Spleen (tissue), 11 donors: ENCODE data around the gene SLC26A6. TPM values are rescaled to one million over a fixed set of nuclear protein-coding genes. Genes with fewer than 3 reads are reported as not detected.

ENCODE experiments used
- DNase-seq: peaks from one replicate; pipeline ENCODE4 v3.0.0-alpha.2; 2020
- H3K27ac ChIP-seq, 8 donors: fragments of 200-600 bp; sonication (generic) in 7 of 8; 1 replicate in 4 of 8; 2 replicates in 4 of 8; pipeline versions ENCODE4 v1.5.0 to v1.8.0; 2016 to 2021; ENCODE audit warnings: inconsistent platforms in 4 of 8, mild to moderate bottlenecking in 4 of 8, moderate library complexity in 1 of 8
- H3K27me3 ChIP-seq, 7 donors: fragments of 200-600 bp; sonication (generic) in 6 of 7; replicated peaks in 1 of 7; 1 replicate in 4 of 7; 2 replicates in 3 of 7; pipeline versions ENCODE4 v1.5.0 to v1.8.0; 2016 to 2021; ENCODE audit warnings: inconsistent platforms in 3 of 7, mild to moderate bottlenecking in 1 of 7
- H3K36me3 ChIP-seq, 6 donors: fragments of 200-600 bp; sonication (generic) in 5 of 6; 1 replicate in 4 of 6; 2 replicates in 2 of 6; pipeline versions ENCODE4 v1.5.0 to v1.8.0; 2016 to 2021; ENCODE audit warnings: inconsistent platforms in 2 of 6
- H3K4me1 ChIP-seq, 6 donors: fragments of 200-600 bp; sonication (generic) in 5 of 6; 1 replicate in 3 of 6; 2 replicates in 3 of 6; pipeline versions ENCODE4 v1.5.0 to v1.8.0; 2016 to 2021; ENCODE audit warnings: inconsistent platforms in 3 of 6
- H3K4me3 ChIP-seq, 8 donors: fragments of 200-600 bp; sonication (generic) in 7 of 8; 1 replicate in 4 of 8; 2 replicates in 4 of 8; pipeline versions ENCODE4 v1.5.0 to v1.8.0; 2016 to 2021; ENCODE audit warnings: inconsistent platforms in 4 of 8, mild to moderate bottlenecking in 4 of 8, moderate library complexity in 2 of 8
- H3K9me3 ChIP-seq, 8 donors: fragments of 200-600 bp; sonication (generic) in 7 of 8; 1 replicate in 4 of 8; 2 replicates in 4 of 8; pipeline versions ENCODE4 v1.5.0 to v1.8.0; 2016 to 2021; ENCODE audit warnings: inconsistent platforms in 4 of 8
- POLR2A ChIP-seq, 3 donors: fragments of 450-650 bp; IDR thresholded peaks; one replicate each; pipeline ENCODE4 v1.5.1; 2017; ENCODE audit warnings: antibody characterized with exemption in 3 of 3, mild to moderate bottlenecking in 1 of 3
- POLR2AphosphoS5 ChIP-seq, 3 donors: sonication (generic); formaldehyde crosslinking; IDR thresholded peaks; one replicate each; pipeline ENCODE4 v1.5.1; 2017; ENCODE audit warnings: antibody characterized with exemption in 3 of 3
- WGBS, 5 donors: extraction: QIAGEN DNeasy Blood & Tissue Kit in 3 of 5; methylation state at CpG; one replicate each; pipeline versions ENCODE4 v1.1.5 to v1.1.7; 2013 to 2018; 5-methylcytosine and 5-hydroxymethylcytosine counted together
- intact Hi-C: fragments of 100-400 bp; cut with DNase I; formaldehyde crosslinking; loops from one replicate; pipeline ENCODE4 v1.15.0; 2023; ENCODE audit warnings: low total_unique reads
- polyA plus RNA-seq, 3 donors: library from polyadenylated mRNA; stranded (reverse); fragments of 200-250 nt; gene quantifications; one replicate each; pipeline ENCODE4 v1.2.1, GENCODE V29; 2013
- total RNA-seq, 7 donors: library from RNA; depleted of rRNA in 3 of 7; stranded (reverse); fragments of >200 nt in 3 of 7; fragmentation: NEBNext Ultra II Directional in 4 of 7; extraction: Animal tissue kit (Norgen Biotek cat#: 25700) in 4 of 7; gene quantifications; one replicate each; pipeline versions ENCODE4 v1.1.0 to v1.2.1, GENCODE V29; 2016 to 2021
- TF ChIP-seq, protein P1 (sequence below), 11 experiments: fragments of 200-600 bp in 7 of 11; fragments of 450-650 bp in 4 of 11; sonication (generic) in 4 of 11; IDR thresholded peaks in 8 of 11; conservative IDR thresholded peaks in 3 of 11; 1 replicate in 7 of 11; 2 replicates in 4 of 11; pipeline versions ENCODE4 v1.4.0 to v1.8.0; 2016 to 2021; ENCODE audit warnings: antibody characterized with exemption in 11 of 11, inconsistent platforms in 4 of 11, mild to moderate bottlenecking in 1 of 11
- donor health status: healthy with polysubstance abuse.
- donor health status: DM: no; HTN: no; CAD: no; lungs with moderate emphysema.
- donor health status: DM: no; HTN: no; CAD: no.
- donor health status: Bipolar disorder and iron deficiency.
- donor health status: healthy.
- donor health status: DM: no; HTN: no; CAD: no.
- donor health status: DM: yes; HTN: yes; CAD: no.

Gene SLC26A6
- total and polyA plus RNA-seq, 10 donors, result 8.5 to 59.7 (median 22.1) TPM

DNA sequence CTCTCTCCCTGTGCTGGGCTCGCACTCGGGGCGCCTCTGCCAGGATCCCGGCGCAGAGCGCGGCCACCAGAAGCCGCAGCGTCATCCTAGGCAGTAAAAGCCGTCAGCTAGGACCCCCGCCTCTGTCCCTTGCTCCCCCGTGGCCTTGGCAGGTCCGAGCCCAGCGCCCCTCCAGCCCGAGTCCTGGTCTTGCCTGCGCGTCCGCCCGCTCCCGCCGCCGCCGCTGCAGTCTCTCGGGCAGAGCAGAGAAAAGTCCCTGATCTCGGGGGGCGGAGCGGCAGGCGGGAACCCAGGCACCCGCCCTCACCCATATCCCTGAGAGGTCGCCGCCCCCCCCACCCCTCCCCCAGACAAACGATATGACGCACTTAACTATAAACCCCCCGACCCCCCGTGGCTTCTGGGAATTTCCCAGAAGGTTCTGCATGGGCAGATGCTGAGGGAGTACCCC is 40.2 kb downstream of the SLC26A6 start, which contains the start of gene COL7A1:
COL7A1 (minus strand) TSS at position 255 of the 451 bp plus-strand sequence; CDS start at position 85, 170 bp downstream.
- WGBS, 5 donors, result 3 to 26% (median 15%) methylated on average over 20 to 35 of the region's 35 CpGs
- Histone ChIP-seq H3K27ac (peak within 1 kb of the TSS in 5 of 8 donors; percentile 48 to 79 (median 75)), H3K9me3 (no peaks in the 10 kb centered on the region), H3K27me3 (peaks cover 0 to 50% (median 16%) of the 10 kb centered on the region in 7 donors), H3K36me3 (peaks cover 0 to 36% (median 31%) of the 10 kb centered on the region in 6 donors), H3K4me1 (peaks cover 0 to 46% (median 25%) of the 10 kb centered on the region in 6 donors), H3K4me3 (peak within 1 kb of the TSS in 6 of 8 donors; percentile 3 to 52 (median 16))
- DNase-seq, result no peak
- intact Hi-C loops, result no loop called here
- TF ChIP-seq, protein P1, sequence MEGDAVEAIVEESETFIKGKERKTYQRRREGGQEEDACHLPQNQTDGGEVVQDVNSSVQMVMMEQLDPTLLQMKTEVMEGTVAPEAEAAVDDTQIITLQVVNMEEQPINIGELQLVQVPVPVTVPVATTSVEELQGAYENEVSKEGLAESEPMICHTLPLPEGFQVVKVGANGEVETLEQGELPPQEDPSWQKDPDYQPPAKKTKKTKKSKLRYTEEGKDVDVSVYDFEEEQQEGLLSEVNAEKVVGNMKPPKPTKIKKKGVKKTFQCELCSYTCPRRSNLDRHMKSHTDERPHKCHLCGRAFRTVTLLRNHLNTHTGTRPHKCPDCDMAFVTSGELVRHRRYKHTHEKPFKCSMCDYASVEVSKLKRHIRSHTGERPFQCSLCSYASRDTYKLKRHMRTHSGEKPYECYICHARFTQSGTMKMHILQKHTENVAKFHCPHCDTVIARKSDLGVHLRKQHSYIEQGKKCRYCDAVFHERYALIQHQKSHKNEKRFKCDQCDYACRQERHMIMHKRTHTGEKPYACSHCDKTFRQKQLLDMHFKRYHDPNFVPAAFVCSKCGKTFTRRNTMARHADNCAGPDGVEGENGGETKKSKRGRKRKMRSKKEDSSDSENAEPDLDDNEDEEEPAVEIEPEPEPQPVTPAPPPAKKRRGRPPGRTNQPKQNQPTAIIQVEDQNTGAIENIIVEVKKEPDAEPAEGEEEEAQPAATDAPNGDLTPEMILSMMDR (IDR thresholded peaks at IDR 0.05 in 8 of 11, conservative IDR thresholded peaks at IDR 0.05 in 3 of 11), result no peak
- TF ChIP-seq POLR2AphosphoS5 (IDR thresholded peaks at IDR 0.05) (peak in 2 of 3 donors; percentile 65 to 78), POLR2A (IDR thresholded peaks at IDR 0.05) (no peak)

DNA sequence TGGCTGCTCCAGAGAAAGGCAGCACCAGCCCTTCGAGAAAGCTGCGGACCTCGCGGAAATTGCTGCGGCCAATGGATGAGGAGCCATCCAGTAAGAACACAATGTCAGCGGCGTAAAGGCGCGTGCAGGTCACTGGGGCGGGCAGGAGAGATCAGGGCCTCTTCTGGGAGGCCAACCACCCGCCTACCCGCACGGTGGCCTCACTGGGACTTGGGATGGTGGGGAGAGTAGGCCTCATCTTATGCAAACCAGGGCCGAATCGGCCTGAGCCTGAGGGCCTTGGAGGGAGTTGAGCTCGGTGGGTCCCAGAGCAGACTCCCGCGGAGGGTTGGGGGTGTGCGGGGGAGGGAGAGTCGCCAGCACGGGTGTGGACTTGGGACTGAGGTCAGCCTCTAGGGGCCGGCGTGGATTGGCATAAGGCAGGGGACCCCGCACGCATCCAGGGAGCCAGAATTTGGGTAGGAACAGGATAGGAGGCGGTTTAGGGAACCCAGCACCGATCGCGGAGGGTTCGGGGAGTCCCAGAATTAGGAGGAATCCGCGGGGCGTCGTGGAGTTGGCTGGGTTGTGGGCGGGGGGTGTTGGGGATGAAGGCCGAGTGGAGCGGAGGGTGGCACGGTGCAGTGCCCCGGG is 40.7 kb downstream of the SLC26A6 start:
- intact Hi-C loops, result no loop called here
- Histone ChIP-seq H3K4me1 (peaks cover 0 to 46% (median 23%) of the 10 kb centered on the region in 6 donors), H3K36me3 (peaks cover 0 to 30% (median 25%) of the 10 kb centered on the region in 6 donors), H3K4me3 (peak overlapping the region in 6 of 8 donors; percentile 3 to 52 (median 16)), H3K27me3 (peaks cover 0 to 55% (median 16%) of the 10 kb centered on the region in 7 donors), H3K27ac (peak overlapping the region in 5 of 8 donors; percentile 48 to 79 (median 75)), H3K9me3 (no peaks in the 10 kb centered on the region)
- TF ChIP-seq, protein P1 (IDR thresholded peaks at IDR 0.05 in 8 of 11, conservative IDR thresholded peaks at IDR 0.05 in 3 of 11), result no peak
- peak in 2 of 3 donors; percentile 66 to 67 for TF ChIP-seq POLR2AphosphoS5 (IDR thresholded peaks at IDR 0.05)
- 26 to 42% (median 39%) methylated on average over 30 to 39 of the region's 39 CpGs for WGBS, 5 donors
- no peak for DNase-seq

DNA sequence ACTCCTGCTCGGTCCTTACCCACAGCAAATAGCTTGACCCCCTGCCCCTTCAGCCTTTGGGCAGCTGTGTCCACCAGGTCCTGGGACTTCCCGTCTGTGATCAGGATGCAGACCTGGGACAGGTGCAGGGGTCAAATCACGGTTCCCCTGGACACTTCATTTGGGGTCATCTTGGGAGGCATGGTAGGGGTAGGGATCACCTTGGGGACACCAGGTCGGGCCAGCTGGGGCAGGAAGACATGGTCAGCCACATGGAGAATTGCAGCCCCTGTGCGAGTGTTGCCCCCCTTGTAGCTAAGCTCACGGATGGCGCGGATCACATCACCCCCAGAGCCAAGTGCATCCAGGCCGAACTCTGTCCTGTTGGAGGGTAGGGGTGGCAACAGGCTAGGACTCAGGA is 41.9 kb downstream of the SLC26A6 start:
- Histone ChIP-seq H3K4me3 (no peak overlapping the region), H3K27ac (no peak overlapping the region), H3K27me3 (peaks cover 0 to 66% (median 19%) of the 10 kb centered on the region in 7 donors), H3K9me3 (no peaks in the 10 kb centered on the region), H3K4me1 (peaks cover 0 to 39% (median 22%) of the 10 kb centered on the region in 6 donors), H3K36me3 (peaks cover 0 to 18% (median 13%) of the 10 kb centered on the region in 6 donors)
- no peak for TF ChIP-seq POLR2AphosphoS5 (IDR thresholded peaks at IDR 0.05)
- no peak for TF ChIP-seq POLR2A (IDR thresholded peaks at IDR 0.05)
- TF ChIP-seq, protein P1 (IDR thresholded peaks at IDR 0.05 in 8 of 11, conservative IDR thresholded peaks at IDR 0.05 in 3 of 11), result no peak
- 82 to 96% (median 91%) methylated on average over 7 to 9 of the region's 9 CpGs for WGBS, 5 donors
- intact Hi-C loops, result no loop called here
- no peak for DNase-seq

DNA sequence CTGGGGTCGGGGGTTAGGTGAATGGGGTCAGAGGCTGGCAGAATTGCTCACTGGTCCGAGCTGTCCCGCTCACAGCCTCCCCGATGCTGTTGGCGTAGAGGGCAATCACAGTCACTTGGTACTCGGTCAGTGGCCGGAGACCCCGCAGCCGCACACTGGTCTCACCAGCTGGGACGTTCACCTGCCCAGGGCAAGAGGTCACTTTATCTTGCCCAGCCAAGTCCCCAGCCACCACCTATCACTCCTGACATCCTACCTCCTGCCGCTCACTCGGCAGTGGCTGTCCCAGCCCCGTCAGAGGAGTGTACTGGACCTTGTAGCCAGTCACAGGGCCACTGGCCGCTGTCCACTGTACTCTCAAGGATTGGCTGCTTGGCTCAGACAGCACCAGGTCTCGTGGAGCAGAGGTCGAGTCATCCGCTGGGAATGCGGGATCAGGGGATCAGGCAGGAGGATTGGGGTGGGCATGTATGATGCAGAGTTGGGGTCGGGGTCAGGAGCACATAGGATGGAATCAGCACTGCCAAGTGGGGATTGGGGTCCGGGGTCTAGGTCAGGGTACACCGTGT is 42.7 kb downstream of the SLC26A6 start:
- Histone ChIP-seq H3K4me1 (peaks cover 0 to 35% (median 18%) of the 10 kb centered on the region in 6 donors), H3K9me3 (no peaks in the 10 kb centered on the region), H3K4me3 (no peak overlapping the region), H3K27ac (no peak overlapping the region), H3K36me3 (peaks cover 0 to 12% (median 6%) of the 10 kb centered on the region in 6 donors), H3K27me3 (peaks cover 0 to 73% (median 19%) of the 10 kb centered on the region in 7 donors)
- intact Hi-C loops, result no loop called here
- 84 to 93% (median 87%) methylated on average over 20 to 21 of the region's 21 CpGs for WGBS, 5 donors
- DNase-seq, result no peak
- TF ChIP-seq, protein P1 (IDR thresholded peaks at IDR 0.05 in 8 of 11, conservative IDR thresholded peaks at IDR 0.05 in 3 of 11), result no peak
- no peak for TF ChIP-seq POLR2A (IDR thresholded peaks at IDR 0.05)
- no peak for TF ChIP-seq POLR2AphosphoS5 (IDR thresholded peaks at IDR 0.05)
